Thymus (tissue), 11 donors: ENCODE data around the gene RSPO4. TPM values are rescaled to one million over a fixed set of nuclear protein-coding genes. Genes with fewer than 3 reads are reported as not detected.

Experiments
- DNase-seq, 9 donors: peaks; one replicate each; pipeline ENCODE4 v3.0.0-alpha.2; 2013; ENCODE audit warnings: low spot score in 9 of 9, low read depth in 6 of 9, missing footprints in 1 of 9
- H3K27ac ChIP-seq, 2 donors: one replicate each; pipeline ENCODE4 v1.5.1; 2013; ENCODE audit warnings: control low read depth in 1 of 2, low read depth in 1 of 2, low read length in 1 of 2, mild to moderate bottlenecking in 1 of 2, moderate library complexity in 1 of 2
- H3K27me3 ChIP-seq, 2 donors: one replicate each; pipeline ENCODE4 v1.5.1; 2013; ENCODE audit warnings: low read length in 1 of 2; ENCODE audit not compliant: control insufficient read depth in 2 of 2, insufficient read depth in 1 of 2
- H3K36me3 ChIP-seq, 2 donors: one replicate each; pipeline ENCODE4 v1.5.1; 2013; ENCODE audit warnings: low read length in 1 of 2, mild to moderate bottlenecking in 1 of 2, moderate library complexity in 1 of 2; ENCODE audit not compliant: control insufficient read depth in 2 of 2, insufficient read depth in 2 of 2
- H3K4me1 ChIP-seq, 2 donors: one replicate each; pipeline ENCODE4 v1.5.1; 2013; ENCODE audit warnings: low read length in 2 of 2; ENCODE audit not compliant: control insufficient read depth in 2 of 2, insufficient read depth in 2 of 2
- H3K4me3 ChIP-seq, 2 donors: one replicate each; pipeline ENCODE4 v1.5.1; 2013; ENCODE audit warnings: low read length in 2 of 2, control low read depth in 1 of 2, mild to moderate bottlenecking in 1 of 2
- H3K9me3 ChIP-seq, 2 donors: one replicate each; pipeline ENCODE4 v1.5.1; 2013; ENCODE audit warnings: low read length in 1 of 2, mild to moderate bottlenecking in 1 of 2; ENCODE audit not compliant: control insufficient read depth in 2 of 2, insufficient read depth in 1 of 2
- WGBS: extraction: QIAGEN DNeasy Blood & Tissue Kit; methylation state at CpG from one replicate; pipeline ENCODE4 v1.1.7; 2013; 5-methylcytosine and 5-hydroxymethylcytosine counted together
- polyA plus RNA-seq: library from polyadenylated mRNA; stranded (reverse); fragments of 200-250 nt; gene quantifications from one replicate; pipeline ENCODE4 v1.2.3, GENCODE V29; 2013
- total RNA-seq: library from RNA; stranded (reverse); fragments of 120-200 nt; gene quantifications from one replicate; pipeline ENCODE4 v1.2.4, GENCODE V29; 2013
- donor health status: healthy.

RSPO4 gene
- total and polyA plus RNA-seq, 2 donors = 0.09 TPM; not detected in 1

- Histone ChIP-seq H3K27me3 (peaks cover 0 to 9% of the 10 kb centered on the region in 2 donors), H3K4me3 (no peak overlapping the region), H3K4me1 (no peaks in the 10 kb centered on the region), H3K9me3 (no peaks in the 10 kb centered on the region), H3K27ac (no peak overlapping the region), H3K36me3 (no peaks in the 10 kb centered on the region)
- WGBS = 91% methylated on average over 5 of the region's 5 CpGs
- DNase-seq = no peak
These were observed 90.1 kb downstream of the RSPO4 start for GRCh38 chr20:911882-912600.

GRCh38 chr20:910870-911770 lies 91.0 kb downstream of the RSPO4 start:
- no peak overlapping the region for H3K4me3 ChIP-seq
- no peak overlapping the region for H3K27ac ChIP-seq
- H3K4me1 ChIP-seq = no peaks in the 10 kb centered on the region
- 92% methylated on average over 12 of the region's 12 CpGs for WGBS
- no peak for DNase-seq
- no peaks in the 10 kb centered on the region for H3K9me3 ChIP-seq
- peaks cover 0 to 9% of the 10 kb centered on the region in 2 donors for H3K27me3 ChIP-seq
- H3K36me3 ChIP-seq = no peaks in the 10 kb centered on the region

DNA sequence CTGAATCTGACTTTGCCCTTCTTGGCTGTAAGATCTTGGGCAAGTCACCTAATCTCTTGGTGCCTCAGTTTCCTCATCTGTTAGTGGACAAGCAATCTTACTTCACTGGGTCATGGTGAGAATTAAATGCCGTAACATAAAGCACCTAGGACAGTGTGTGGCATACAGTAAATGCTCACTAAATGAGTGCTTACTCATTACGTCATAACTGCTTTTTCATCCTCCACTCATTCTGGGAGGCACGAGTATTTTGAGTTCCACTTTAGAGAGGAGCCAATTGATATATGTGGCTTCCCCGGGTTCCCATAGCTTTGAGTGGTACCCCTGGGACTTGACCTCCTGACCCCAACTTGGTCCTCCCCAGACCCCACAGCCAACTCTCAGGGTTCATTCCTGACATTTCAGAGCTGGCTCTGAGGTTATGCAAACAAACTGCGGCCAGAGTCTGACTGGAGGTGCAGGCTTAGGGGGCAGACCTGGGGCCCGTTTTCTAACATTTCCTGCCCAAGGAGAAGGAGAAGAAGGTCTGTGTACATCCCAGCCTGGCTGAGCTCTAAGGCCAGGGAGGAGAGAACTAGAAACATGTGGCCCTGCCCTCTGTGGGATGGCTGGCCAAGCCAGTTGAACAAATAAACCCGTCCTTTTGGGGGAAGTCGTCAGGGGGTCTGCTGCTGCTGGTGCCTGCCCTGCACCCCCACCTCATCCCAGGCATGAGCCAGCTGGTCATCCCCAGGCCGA lies 91.8 kb downstream of the RSPO4 start:
- no peak overlapping the region for H3K4me3 ChIP-seq
- WGBS = 85% methylated on average over 9 of the region's 9 CpGs
- no peaks in the 10 kb centered on the region for H3K9me3 ChIP-seq
- DNase-seq = no peak
- H3K4me1 ChIP-seq = no peaks in the 10 kb centered on the region
- peaks cover 0 to 6% of the 10 kb centered on the region in 2 donors for H3K27me3 ChIP-seq
- no peak overlapping the region for H3K27ac ChIP-seq
- no peaks in the 10 kb centered on the region for H3K36me3 ChIP-seq

- Histone ChIP-seq H3K4me1 (no peaks in the 10 kb centered on the region), H3K4me3 (no peak overlapping the region), H3K27ac (no peak overlapping the region), H3K9me3 (no peaks in the 10 kb centered on the region), H3K36me3 (no peaks in the 10 kb centered on the region), H3K27me3 (peaks cover 0 to 6% of the 10 kb centered on the region in 2 donors)
- 92% methylated on average over 3 of the region's 3 CpGs for WGBS
- DNase-seq = no peak
These were observed 92.5 kb downstream of the RSPO4 start for GRCh38 chr20:909641-910040.

Other genes with a start within 250 kb of the RSPO4 start
- 0.05 TPM for gene SLC52A3, start 233.8 kb downstream of the RSPO4 start, total RNA-seq
- gene SLC52A3, start 233.8 kb downstream of the RSPO4 start, polyA plus RNA-seq = 0.37 TPM
- 7.2 TPM for gene FAM110A, start 168.6 kb downstream of the RSPO4 start, total RNA-seq
- 15.2 TPM for gene FAM110A, start 168.6 kb downstream of the RSPO4 start, polyA plus RNA-seq
- gene ANGPT4, start 86.0 kb downstream of the RSPO4 start, total RNA-seq = under 0.01 TPM
- 0.34 TPM for gene ANGPT4, start 86.0 kb downstream of the RSPO4 start, polyA plus RNA-seq
- gene PSMF1, start 116.3 kb upstream of the RSPO4 start, total RNA-seq = 30.0 TPM
- gene PSMF1, start 116.3 kb upstream of the RSPO4 start, polyA plus RNA-seq = 47.3 TPM
- 0.47 TPM for gene TMEM74B, start 182.7 kb upstream of the RSPO4 start, total RNA-seq
- 1.3 TPM for gene TMEM74B, start 182.7 kb upstream of the RSPO4 start, polyA plus RNA-seq
- gene C20orf202, start 201.1 kb upstream of the RSPO4 start, total RNA-seq = 0.09 TPM
- gene C20orf202, start 201.1 kb upstream of the RSPO4 start, polyA plus RNA-seq = 0.27 TPM
- gene RAD21L1, start 223.7 kb upstream of the RSPO4 start, total RNA-seq = not detected
- gene RAD21L1, start 223.7 kb upstream of the RSPO4 start, polyA plus RNA-seq = not detected